HepG2 (cell line): ENCODE data around the gene CAPG. TPM values are rescaled to one million over a fixed set of nuclear protein-coding genes. Genes with fewer than 3 reads are reported as not detected.

ENCODE experiments used
- ATAC-seq: fragments of 200-7000 bp; cut with Tn5 transposase; 3 replicates; pipeline ENCODE4 v1.9.1; 2020; ENCODE audit warnings: mild to moderate bottlenecking, moderate library complexity
- BruUV-seq: library from RNA; stranded (reverse); fragments of 400-500 nt; replicated peaks from 2 replicates; lab custom pipeline; 2021; lab: Mats Ljungman, UMichigan
- CTCF ChIA-PET: fragments of 300-600 bp; formaldehyde crosslinking; extraction: SDS; loops from one replicate; lab custom pipeline; 2021; ENCODE audit warnings: low total read pairs, inconsistent platforms, low intra/inter-chr PET ratio; lab: Yijun Ruan, JAX
- POLR2A ChIA-PET: fragments of 350-600 bp; sonication (Branson Sonifier 250); formaldehyde crosslinking; loops from one replicate; lab custom pipeline; 2020; ENCODE audit warnings: antibody characterized with exemption, inconsistent platforms; lab: Yijun Ruan, JAX
- DNase-seq: peaks from one replicate; pipeline ENCODE4 v3.0.0-alpha.2; 2015; ENCODE audit warnings: low spot score
- FAIRE-seq: peaks from 3 replicates; lab custom pipeline; 2011; peaks lifted over from hg19 to GRCh38; lab: Jason Lieb, UNC
- H2AFZ ChIP-seq: one replicate; pipeline ENCODE4 v1.6.1; 2011; ENCODE audit warnings: low read length, inconsistent platforms
- H3K27ac ChIP-seq: fragments of 300-600 bp; 3 replicates; pipeline ENCODE4 v1.8.0; 2011; ENCODE audit warnings: mixed run types, mild to moderate bottlenecking, mixed read lengths, low read length, inconsistent platforms; ENCODE audit not compliant: insufficient read depth; ENCODE audit errors: extremely low read length
- H3K27me3 ChIP-seq, 2 experiments: fragments of 200-600 bp in 1 of 2; 2 replicates in 1 of 2; 3 replicates in 1 of 2; pipeline versions ENCODE4 v1.6.0 to v1.8.0; 2011; ENCODE audit warnings: low read length in 2 of 2, mild to moderate bottlenecking in 2 of 2, moderate library complexity in 2 of 2, inconsistent platforms in 1 of 2; ENCODE audit not compliant: insufficient read depth in 2 of 2, control insufficient read depth in 1 of 2
- H3K36me3 ChIP-seq, 2 experiments: fragments of 200-600 bp in 1 of 2; replicated peaks in 1 of 2; 2 replicates in 1 of 2; 3 replicates in 1 of 2; pipeline versions ENCODE4 v1.5.1 to v1.8.0; 2011; ENCODE audit warnings: low read length in 2 of 2, inconsistent platforms in 1 of 2; ENCODE audit not compliant: insufficient read depth in 2 of 2, control insufficient read depth in 1 of 2
- H3K4me1 ChIP-seq: 2 replicates; pipeline ENCODE4 v1.5.1; 2012; ENCODE audit warnings: low read length, inconsistent platforms; ENCODE audit not compliant: insufficient read depth
- H3K4me2 ChIP-seq: 2 replicates; pipeline ENCODE4 v1.6.0; 2011; ENCODE audit warnings: low read depth, low read length, inconsistent platforms
- H3K4me3 ChIP-seq, 3 experiments: fragments of 200-600 bp in 1 of 3; sonication (generic), shearing (Covaris generic) in 1 of 3; replicated peaks in 1 of 3; 2 replicates each; pipeline ENCODE4 v1.5.1; 2011 to 2016; ENCODE audit warnings: low read length in 3 of 3, inconsistent platforms in 2 of 3, low read depth in 2 of 3, mild to moderate bottlenecking in 2 of 3, control low read depth in 1 of 3, mixed read lengths in 1 of 3; ENCODE audit not compliant: insufficient read depth in 1 of 3
- H3K79me2 ChIP-seq: one replicate; pipeline ENCODE4 v1.6.1; 2011; ENCODE audit warnings: low read length, inconsistent platforms; ENCODE audit not compliant: insufficient read depth
- H3K9ac ChIP-seq: 2 replicates; pipeline ENCODE4 v1.6.0; 2011; ENCODE audit warnings: mild to moderate bottlenecking, low read depth, low read length, inconsistent platforms; ENCODE audit not compliant: insufficient read depth
- H3K9me3 ChIP-seq: 2 replicates; pipeline ENCODE4 v1.5.1; 2012; ENCODE audit warnings: mild to moderate bottlenecking, low read length
- H4K20me1 ChIP-seq: 2 replicates; pipeline ENCODE4 v1.6.0; 2011; ENCODE audit warnings: inconsistent platforms, mild to moderate bottlenecking, low read length, moderate library complexity; ENCODE audit not compliant: insufficient read depth
- BRF2 ChIP-seq: sonication (generic); formaldehyde crosslinking; IDR thresholded peaks from 2 replicates; pipeline ENCODE4 v1.8.1; 2022; ENCODE audit warnings: mild to moderate bottlenecking, missing genetic modification reagents
- EZH2 ChIP-seq: conservative IDR thresholded peaks from 2 replicates; pipeline ENCODE4 v1.6.1; 2012; ENCODE audit warnings: mild to moderate bottlenecking, low read depth, low read length, moderate library complexity
- PAX8 ChIP-seq: sonication (generic); formaldehyde crosslinking; IDR thresholded peaks from 2 replicates; pipeline ENCODE4 v1.8.0; 2022; ENCODE audit warnings: mild to moderate bottlenecking, missing genetic modification reagents, borderline replicate concordance
- PHB2 ChIP-seq: fragments of 450-650 bp; IDR thresholded peaks from 2 replicates; pipeline ENCODE4 v1.6.1; 2018; ENCODE audit not compliant: partially characterized antibody
- PPARG ChIP-seq: conservative IDR thresholded peaks from 2 replicates; pipeline ENCODE4 v1.6.1; 2016; ENCODE audit warnings: missing biosample characterization, missing genetic modification reagents
- SIN3B ChIP-seq: fragments of 150-350 bp; IDR thresholded peaks from 2 replicates; pipeline ENCODE4 v1.6.1; 2014; ENCODE audit warnings: low read length
- SPEN ChIP-seq: sonication (generic); formaldehyde crosslinking; IDR thresholded peaks from 2 replicates; pipeline ENCODE4 v1.5.1; 2020; ENCODE audit warnings: low read depth, mild to moderate bottlenecking, missing genetic modification reagents
- TMF1 ChIP-seq: sonication (generic); formaldehyde crosslinking; IDR thresholded peaks from 2 replicates; pipeline ENCODE4 v1.8.1; 2022; ENCODE audit warnings: low read depth, missing genetic modification reagents
- ZNF12 ChIP-seq: sonication (generic); formaldehyde crosslinking; IDR thresholded peaks from 2 replicates; pipeline ENCODE4 v1.5.0; 2020; ENCODE audit warnings: missing genetic modification reagents
- WGBS: methylation state at CpG from one replicate; pipeline ENCODE4 v1.1.6; 2017; ENCODE audit warnings: low lambda C conversion rate; 5-methylcytosine and 5-hydroxymethylcytosine counted together
- in situ Hi-C: cut with HindIII; loops from 2 replicates; pipeline ENCODE4 v1.10.0; 2017; ENCODE audit warnings: low pct_unique_long_range_greater_than_20kb; ENCODE audit not compliant: extremely low pct_ligation_motif_present
- intact Hi-C: fragments of 100-400 bp; cut with micrococcal nuclease; formaldehyde crosslinking; loops from one replicate; pipeline ENCODE4 v1.10.0; 2022; ENCODE audit not compliant: unreplicated experiment
- polyA plus RNA-seq, 8 experiments: library from polyadenylated mRNA; depleted of rRNA in 3 of 8; stranded (reverse) in 7 of 8; unstranded in 1 of 8; fragments of >200 nt; fragmentation: Illumina TruSeq in 4 of 8; extraction: Trizol in 4 of 8; gene quantifications; 2 replicates each; pipeline versions ENCODE4 v1.2.1 to v1.2.3, GENCODE V29; 2011 to 2016; ENCODE audit warnings: low read depth in 4 of 8, missing spikeins in 1 of 8, mixed read lengths in 1 of 8; ENCODE audit not compliant: insufficient read depth in 1 of 8
- total RNA-seq, 5 experiments: library from RNA; depleted of rRNA; stranded (reverse); fragments of >200 nt; fragmentation: Illumina TruSeq; extraction: Trizol; gene quantifications; 2 replicates each; pipeline ENCODE4 v1.2.3, GENCODE V29; 2016; ENCODE audit warnings: low read depth in 1 of 5
- TF ChIP-seq, protein P1 (sequence below): sonication (generic); formaldehyde crosslinking; IDR thresholded peaks from 2 replicates; pipeline ENCODE4 v1.4.0; 2020; ENCODE audit warnings: missing genetic modification reagents
- TF ChIP-seq, protein P2 (sequence below): sonication (generic); formaldehyde crosslinking; IDR thresholded peaks from 2 replicates; pipeline ENCODE4 v1.4.0; 2020; ENCODE audit warnings: mild to moderate bottlenecking, missing genetic modification reagents

CAPG gene
- total and polyA plus RNA-seq, 2 of the 13 experiments (the other 11 are each of a cell fraction or from before 2014, with no cell fraction given), result 12.7 to 18.2 TPM

GRCh38 chr2:85400541-85401463, 9.4 kb downstream of the CAPG start:
- DNase-seq, result no peak
- H3K9ac ChIP-seq, result no peak overlapping the region
- in situ Hi-C loops (no loop called here), intact Hi-C loops (no loop called here)
- H3K4me2 ChIP-seq, result no peak overlapping the region
- TF ChIP-seq, protein P1, sequence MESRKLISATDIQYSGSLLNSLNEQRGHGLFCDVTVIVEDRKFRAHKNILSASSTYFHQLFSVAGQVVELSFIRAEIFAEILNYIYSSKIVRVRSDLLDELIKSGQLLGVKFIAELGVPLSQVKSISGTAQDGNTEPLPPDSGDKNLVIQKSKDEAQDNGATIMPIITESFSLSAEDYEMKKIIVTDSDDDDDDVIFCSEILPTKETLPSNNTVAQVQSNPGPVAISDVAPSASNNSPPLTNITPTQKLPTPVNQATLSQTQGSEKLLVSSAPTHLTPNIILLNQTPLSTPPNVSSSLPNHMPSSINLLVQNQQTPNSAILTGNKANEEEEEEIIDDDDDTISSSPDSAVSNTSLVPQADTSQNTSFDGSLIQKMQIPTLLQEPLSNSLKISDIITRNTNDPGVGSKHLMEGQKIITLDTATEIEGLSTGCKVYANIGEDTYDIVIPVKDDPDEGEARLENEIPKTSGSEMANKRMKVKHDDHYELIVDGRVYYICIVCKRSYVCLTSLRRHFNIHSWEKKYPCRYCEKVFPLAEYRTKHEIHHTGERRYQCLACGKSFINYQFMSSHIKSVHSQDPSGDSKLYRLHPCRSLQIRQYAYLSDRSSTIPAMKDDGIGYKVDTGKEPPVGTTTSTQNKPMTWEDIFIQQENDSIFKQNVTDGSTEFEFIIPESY, result no peak
- no peak for TF ChIP-seq SPEN (CRISPR knock-in tag)
- no peak for TF ChIP-seq BRF2 (CRISPR knock-in tag)
- TF ChIP-seq, protein P2, sequence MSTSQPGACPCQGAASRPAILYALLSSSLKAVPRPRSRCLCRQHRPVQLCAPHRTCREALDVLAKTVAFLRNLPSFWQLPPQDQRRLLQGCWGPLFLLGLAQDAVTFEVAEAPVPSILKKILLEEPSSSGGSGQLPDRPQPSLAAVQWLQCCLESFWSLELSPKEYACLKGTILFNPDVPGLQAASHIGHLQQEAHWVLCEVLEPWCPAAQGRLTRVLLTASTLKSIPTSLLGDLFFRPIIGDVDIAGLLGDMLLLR, result no peak
- no peak for TF ChIP-seq SIN3B
- no peak for TF ChIP-seq PHB2
- TF ChIP-seq ZNF12 (CRISPR knock-in tag), result no peak
- no peak for TF ChIP-seq EZH2
- no peak for TF ChIP-seq PAX8 (CRISPR knock-in tag)
- no peak for TF ChIP-seq PPARG (CRISPR knock-in tag)
- TF ChIP-seq TMF1, result no peak
- no peak for FAIRE-seq
- no peaks in the 10 kb centered on the region for H3K27me3 ChIP-seq
- no peak overlapping the region for H3K4me3 ChIP-seq
- no TSS peak for BruUV-seq
- POLR2A ChIA-PET, result interaction anchor here (0.9 to 3.4 kb wide), 5 partner anchors 18 to 194 kb away, joined by 3 to 13 read pairs (median 4); partner anchors contain the start of genes ELMOD3, MAT2A, RETSAT and RNF181
- no peaks in the 10 kb centered on the region for H3K79me2 ChIP-seq
- peak; percentile 14 for ATAC-seq
- H3K9me3 ChIP-seq, result no peaks in the 10 kb centered on the region
- peaks cover 45% of the 10 kb centered on the region for H3K4me1 ChIP-seq
- WGBS, result 67% methylated on average over 14 of the region's 14 CpGs
- no peaks in the 10 kb centered on the region for H3K36me3 ChIP-seq
- H3K27ac ChIP-seq, result no peak overlapping the region
- CTCF ChIA-PET, result no interaction called here
- H2AFZ ChIP-seq, result no peak overlapping the region
- no peaks in the 10 kb centered on the region for H4K20me1 ChIP-seq
